ENCODE results near the gene PRDX1. TPM values are rescaled to one million over a fixed set of nuclear protein-coding genes. Genes with fewer than 3 reads are reported as not detected.

Gene PRDX1
- total RNA-seq (2014; rRNA removed; shearing (Covaris generic)) = 1,113 and 1,123 TPM in 2 replicates

DNA sequence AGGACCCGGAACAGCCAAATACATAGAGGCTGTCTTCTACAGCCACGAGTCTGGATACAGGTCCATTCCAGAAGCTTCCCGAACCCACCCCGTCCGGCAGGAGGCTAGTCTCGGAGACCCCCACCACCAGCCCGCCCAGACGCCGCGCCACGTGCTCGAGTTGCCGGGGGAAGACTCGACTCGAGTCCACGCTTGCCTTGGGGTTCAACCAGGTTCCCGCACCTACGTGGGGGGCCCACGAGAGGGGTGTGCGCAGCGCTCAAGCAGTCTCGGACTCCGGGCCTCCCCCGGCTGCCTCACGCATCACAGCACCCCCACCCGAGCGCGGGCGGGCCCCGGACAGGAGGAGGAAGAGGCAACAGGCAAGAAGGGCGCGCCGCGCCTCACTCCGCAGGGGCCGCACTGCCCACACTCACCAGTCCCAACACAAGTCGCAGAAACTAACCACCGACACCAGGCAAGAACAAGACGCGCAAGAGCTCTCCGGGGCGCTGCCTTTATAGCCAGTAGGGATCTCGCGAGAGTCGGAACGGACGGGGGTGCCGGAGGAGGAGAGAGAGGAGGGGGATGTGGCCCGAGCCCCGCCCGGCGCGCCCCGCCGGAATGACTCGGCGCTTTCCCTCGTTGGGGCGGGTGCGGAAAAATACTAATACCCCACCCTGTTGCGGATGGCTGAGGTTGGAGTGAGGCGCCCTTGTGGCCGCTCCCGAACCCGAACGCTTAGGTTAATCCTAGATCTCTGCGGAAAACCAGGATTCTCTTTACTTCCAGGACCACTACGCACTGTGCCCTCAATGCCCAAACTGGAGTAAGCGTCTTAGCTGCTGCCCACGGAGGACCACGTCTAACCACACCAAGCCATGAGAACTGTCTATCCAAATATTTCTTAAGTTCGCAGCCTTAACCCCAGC is at the start of gene PRDX1:
Gene PRDX1 (minus strand): TSS at position 472 of the 911 bp plus-strand sequence. CDS start 2,841 bp downstream, outside the sequence.
- DNase-seq (ENCODE audit: low spot score) = peak; percentile 92

DNA sequence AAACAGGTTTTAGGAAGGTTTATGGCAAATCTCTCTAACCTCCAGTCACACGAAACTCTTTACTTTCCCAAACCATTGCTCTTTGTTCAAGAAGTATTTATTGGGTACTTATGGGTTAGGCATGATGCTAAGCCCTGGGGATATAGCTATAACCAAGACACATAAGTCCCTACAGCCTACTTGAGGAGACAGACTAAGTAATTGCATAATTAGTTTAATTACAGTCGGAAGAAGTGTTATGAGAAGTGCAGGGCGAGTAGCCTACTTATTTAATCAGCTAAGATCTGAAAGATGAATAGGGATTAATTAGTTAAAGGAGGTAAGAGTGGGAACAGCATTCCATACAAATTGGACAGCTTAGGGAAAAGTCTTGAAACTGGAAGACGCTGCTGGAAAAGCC is 48.9 kb upstream of the PRDX1 start:
- no peak for DNase-seq (ENCODE audit: low spot score)

DNA sequence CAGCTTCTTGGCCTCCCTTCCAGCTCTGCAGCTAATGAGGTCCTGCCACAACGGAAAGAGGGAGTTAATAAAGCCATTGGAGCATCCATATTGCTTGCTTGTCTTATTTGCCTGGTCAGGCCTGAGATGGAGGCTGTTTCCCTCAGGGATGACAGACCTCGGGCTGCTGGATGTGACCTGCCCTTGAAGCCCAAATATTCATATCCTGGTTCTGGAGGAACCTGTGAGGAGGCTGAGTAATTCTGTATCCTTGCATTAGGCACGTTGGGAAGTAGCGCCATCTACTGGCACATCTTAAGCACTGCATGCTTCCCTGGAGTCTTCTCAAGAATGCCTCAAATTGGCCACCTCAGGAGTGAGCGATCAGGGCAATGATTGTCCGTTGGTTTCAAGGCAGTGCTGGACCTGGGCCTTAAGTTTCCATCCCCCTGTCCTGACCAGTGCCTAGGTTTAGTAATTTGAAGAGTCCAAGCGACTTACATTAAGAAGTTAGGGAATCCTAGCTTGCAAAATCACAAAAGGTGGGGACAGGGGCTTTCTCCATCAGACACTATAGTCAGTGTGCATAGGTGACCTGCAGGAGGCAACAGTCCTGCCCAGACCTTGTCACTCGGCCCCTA is 48.4 kb upstream of the PRDX1 start:
- DNase-seq (ENCODE audit: low spot score) = peak; percentile 69

DNA sequence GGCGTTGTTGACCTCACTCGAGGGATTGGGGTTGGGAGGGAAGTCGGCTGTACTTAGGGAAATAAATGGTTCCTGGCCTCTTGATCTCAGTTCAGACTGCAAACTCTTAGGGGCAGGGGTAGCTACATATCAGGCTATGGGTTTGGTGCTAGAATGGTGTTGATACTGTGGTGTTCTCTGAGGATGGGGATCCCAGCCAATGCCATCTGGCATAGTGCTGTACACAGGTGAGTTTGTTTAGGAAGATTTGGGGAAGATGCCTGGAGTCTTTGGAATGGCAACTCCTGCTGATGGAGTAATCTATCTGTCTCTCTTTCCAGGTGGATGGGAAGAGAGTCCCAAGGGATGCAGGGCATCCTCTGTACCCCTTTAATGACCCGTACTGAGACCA is 47.9 kb upstream of the PRDX1 start:
- no peak for DNase-seq (ENCODE audit: low spot score)

DNA sequence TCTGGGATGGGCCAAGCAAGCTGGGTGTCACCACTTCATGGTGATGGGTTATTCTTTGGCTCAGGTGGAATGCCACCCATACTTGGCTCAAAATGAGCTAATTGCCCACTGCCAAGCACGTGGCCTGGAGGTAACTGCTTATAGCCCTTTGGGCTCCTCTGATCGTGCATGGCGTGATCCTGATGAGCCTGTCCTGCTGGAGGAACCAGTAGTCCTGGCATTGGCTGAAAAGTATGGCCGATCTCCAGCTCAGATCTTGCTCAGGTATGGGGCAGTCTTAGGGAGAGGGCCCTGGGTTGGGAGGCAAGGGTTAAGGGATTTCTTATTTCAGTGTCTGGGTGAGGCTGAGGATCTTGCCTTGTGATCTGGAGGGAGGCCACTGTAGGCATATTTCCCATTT is 46.7 kb upstream of the PRDX1 start:
- no peak for DNase-seq (ENCODE audit: low spot score)

DNA sequence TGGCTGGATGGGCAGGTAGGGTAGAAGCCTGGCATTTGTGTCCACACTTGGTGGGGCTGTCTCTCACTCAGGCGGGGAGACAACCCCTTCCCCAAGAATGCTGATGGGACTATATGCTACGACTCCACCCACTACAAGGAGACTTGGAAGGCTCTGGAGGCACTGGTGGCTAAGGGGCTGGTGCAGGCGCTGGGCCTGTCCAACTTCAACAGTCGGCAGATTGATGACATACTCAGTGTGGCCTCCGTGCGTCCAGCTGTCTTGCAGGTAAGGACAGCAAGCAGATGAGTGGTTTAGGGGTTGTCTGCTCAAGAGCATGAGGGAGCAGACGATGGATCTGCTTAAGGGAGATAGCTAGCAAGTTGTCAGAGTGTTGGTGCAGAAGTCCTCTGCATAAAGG is 46.2 kb upstream of the PRDX1 start:
- DNase-seq (ENCODE audit: low spot score) = no peak

DNA sequence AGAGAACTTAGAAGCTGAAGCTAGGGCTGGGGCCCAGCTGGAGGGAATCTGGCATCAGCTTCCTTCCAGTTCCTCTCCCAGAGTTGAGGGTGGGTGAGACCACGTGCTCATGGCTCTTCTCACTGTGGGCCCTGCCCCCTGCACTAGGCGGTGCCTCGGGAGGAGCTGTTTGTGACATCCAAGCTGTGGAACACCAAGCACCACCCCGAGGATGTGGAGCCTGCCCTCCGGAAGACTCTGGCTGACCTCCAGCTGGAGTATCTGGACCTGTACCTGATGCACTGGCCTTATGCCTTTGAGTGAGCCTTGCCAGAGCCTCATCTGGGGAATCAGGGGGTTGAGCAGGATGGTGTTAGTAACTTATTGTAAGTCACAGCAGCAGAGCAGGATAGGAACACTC is 45.0 kb upstream of the PRDX1 start:
- DNase-seq (ENCODE audit: low spot score) = no peak

DNA sequence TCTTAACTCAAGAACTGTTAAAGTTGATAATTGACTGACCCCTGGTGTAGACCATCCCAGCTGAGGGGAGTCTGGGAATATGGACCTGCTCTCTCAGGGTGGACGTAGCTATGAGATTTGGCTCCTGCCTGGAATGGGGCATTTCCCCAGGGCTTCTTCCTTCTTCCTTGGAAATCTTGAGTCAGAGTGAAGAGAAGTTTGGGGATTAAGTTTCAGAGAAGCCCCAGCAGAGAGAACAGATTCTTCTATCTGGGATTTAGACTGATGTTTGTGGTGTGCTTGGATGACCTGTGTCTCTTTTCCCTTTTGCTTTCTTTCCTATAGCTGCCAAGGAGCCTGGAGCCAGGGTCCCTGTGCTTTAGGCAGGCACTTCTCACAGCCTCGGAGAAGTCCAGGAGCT is 42.2 kb upstream of the PRDX1 start:
- no peak for DNase-seq (ENCODE audit: low spot score)

DNA sequence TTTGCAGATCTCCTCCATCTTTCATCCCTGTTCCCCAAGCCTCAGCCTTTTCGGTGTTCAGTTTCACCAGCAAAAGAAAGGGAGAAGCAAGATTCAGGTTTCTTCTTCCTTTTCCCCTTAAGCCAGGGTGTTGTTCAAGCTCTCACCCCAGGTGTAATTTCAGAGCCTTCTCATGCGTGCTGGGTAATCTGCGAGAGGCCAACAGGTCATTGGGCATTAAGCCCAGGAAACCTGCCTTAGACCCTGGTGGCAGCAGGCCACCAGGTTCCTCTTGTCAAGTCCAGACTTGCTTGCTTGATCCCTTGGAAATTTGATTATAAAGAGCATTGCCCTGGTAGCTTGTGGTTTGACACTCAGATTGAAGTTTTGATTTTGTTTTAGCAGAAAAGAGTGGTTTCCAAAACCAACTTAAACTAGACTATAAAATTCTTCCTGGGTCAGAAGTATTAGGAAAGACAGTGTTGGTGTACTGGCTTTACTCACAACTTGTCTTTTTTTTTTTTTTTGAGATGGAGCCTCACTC is 35.8 kb upstream of the PRDX1 start:
- DNase-seq (ENCODE audit: low spot score) = no peak

DNA sequence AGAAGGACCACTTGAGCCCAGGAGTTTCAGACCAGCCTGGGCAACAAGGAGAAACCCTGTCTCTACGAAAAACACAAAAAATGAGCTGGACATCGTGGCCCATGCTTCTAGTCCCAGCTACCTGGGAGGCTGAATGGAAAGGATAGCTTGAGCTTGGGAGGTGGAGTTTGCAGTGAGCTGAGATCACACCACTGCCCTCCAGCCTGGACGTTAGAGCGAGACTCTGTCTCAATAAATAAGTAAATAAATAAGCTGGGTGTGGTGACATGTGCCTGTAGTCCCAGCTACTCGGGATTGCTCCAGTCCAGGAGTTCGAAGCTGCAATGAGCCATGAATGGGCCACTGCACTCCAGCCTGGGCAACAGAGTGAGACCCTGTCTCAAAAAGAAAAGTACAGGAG is 32.5 kb upstream of the PRDX1 start:
- DNase-seq (ENCODE audit: low spot score) = no peak

DNA sequence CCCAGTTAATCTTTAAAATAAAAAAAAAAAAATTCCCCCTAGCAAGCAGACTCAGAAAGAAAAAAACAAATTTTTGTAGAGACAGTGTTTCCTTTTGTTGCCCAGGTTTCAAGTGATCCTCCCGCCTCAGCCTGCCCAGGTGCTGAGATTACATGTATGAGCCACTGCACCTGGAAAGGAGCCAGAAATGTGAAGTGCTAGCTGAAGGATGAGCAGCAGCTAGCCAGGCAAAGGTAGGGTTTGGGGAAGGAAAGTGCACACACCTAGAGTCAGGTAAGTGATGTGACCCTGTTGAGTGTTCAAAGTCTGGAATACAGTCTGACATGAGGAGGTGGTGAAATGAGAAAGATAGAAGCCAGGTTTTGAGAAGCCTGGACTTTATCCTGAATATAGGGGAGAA is 30.6 kb upstream of the PRDX1 start:
- DNase-seq (ENCODE audit: low spot score) = no peak

DNA sequence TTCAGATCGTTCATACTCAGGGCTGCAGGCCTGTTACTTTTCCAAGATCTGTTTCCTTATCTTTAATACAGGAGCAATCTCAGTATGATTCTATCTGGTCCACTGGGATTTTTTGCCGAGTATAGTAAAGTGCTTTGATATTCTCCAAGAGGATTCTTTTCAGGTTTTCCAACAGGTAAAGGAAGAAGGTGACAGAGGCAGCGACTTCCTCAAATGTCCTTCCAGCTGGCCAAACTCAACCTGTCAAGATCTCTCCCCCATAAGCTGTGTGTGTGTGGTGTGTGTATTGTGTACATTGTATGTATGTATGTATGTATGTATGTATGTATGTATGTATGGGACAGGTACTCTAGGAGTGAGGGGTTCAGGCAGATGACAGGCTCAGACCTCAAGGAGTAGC is 30.0 kb upstream of the PRDX1 start:
- DNase-seq (ENCODE audit: low spot score) = no peak

DNA sequence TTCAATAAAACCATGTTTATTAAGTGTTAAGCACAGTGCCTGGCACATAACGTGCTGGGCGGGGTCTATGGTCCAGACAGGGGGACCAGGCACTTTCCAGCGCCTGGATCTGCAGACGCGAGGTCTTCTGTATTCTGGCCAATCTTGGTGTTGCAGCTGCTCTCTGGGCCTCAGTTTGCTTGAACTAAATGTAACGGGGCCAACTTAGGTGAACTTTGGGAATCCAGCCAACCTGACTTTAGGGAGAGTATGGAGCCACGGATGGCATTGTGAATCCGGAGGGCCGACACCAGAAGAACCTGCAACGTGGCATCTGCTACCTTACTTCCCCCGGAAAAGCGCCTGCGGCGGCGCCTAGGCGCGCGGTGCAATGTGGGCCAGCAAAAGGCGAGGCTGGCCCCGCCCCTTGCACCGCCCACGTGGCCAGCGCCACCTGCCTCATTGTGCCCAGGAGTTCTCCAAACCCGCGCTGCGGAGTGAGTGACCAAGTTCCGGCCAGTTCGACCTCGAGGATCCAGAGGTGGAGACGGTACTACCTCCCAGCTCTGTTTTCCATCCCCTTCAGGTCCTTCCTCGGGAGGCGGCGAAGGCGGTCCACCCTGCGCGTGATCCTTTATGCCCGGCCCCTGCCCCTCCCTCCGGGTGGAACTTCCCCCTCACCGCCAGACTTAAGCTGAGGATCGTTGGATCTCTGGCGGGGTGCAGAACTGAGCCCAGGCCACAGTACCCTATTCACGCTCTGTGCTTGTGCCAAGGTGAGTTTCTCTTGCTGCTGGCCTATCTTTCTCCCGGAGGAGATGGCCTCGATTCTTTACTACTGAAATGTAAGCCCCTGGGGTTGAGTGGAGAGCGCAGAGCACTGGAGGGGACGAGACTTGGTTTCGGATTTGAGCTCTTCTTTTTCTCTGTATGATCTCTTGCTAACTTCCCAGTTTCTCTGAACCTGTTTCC is 29.0 kb upstream of the PRDX1 start, which contains the start of gene AKR1A1:
Gene AKR1A1 (plus strand): TSS at position 426 of the 951 bp plus-strand sequence. CDS start 10,969 bp downstream, outside the sequence.
- DNase-seq (ENCODE audit: low spot score) = peak; percentile 82

DNA sequence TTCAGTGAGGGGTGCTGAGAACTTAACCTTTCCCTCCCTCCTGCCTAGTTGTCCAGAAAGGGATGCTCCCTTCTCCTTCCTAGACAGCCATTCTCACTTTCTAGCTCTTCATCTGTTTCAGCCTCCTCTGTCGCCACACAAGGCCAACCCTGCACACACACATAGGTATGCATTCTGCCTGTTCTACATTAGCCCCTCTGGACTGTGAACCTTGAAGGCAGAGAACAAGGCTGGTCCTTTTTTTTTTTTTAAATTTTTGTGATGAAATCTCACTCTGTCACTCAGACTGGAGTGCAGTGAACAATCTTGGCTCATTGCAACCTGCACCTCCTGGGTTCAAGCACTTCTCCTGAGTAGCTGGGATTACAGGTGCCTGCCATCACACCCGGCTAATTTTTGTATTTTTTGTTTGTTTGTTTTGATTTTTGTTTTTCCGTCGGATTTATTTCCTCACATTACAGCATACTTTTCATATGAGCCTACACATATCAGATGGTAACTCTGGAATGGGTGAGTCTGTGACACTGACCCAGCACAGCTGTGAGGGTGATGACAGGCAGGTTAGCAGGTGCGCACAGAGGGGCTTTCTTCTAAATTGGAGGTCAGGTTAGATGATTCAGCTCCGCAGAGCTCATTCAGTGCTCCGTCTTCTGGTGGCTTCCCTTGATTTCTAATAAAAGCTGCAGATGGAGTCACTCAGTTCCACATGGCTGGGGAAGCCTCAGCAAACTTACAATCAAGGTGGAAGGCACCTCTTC is 24.0 kb upstream of the PRDX1 start:
- no peak for DNase-seq (ENCODE audit: low spot score)

DNA sequence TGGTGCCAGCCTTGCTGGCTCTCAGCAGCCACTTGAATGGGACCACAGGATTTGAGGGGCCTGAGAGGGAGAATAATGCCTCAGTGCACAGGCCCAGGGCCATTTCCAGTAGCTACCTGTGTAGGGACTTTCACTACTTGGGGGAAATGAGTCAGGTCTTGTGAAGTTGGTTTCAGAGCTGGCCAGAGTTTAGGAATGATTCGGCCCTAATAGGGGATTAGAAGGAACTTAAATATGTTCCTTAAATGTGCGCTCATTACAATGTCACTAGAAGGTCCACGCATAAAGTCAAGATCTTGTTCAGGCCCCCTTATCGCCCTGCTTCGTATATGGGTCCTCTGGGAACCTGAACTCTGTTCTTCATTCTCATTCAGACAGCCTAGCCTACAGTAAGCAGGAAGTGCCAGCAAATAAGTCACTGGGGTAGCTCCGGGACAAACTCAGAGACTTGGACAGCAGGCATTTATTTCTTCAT is 23.4 kb upstream of the PRDX1 start:
- no peak for DNase-seq (ENCODE audit: low spot score)

DNA sequence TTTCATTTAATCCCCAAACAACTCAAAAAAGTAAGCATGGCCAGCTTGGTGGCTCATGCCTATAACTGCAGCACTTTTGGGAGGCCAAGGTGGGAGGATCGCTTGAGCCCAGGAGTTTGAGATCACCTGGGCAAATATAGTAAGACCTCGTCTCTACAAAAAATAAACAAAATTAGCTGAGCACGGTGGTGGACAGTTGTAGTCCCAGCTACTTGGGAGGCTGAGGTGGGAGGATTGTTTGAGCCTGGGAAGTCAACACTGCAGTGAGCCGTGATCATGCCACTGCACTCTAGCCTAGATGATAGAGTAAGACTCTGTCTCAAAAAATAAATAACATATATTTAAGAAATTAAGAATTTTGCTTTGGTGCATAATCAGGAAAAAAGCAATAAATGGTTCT is 22.8 kb upstream of the PRDX1 start:
- no peak for DNase-seq (ENCODE audit: low spot score)

DNA sequence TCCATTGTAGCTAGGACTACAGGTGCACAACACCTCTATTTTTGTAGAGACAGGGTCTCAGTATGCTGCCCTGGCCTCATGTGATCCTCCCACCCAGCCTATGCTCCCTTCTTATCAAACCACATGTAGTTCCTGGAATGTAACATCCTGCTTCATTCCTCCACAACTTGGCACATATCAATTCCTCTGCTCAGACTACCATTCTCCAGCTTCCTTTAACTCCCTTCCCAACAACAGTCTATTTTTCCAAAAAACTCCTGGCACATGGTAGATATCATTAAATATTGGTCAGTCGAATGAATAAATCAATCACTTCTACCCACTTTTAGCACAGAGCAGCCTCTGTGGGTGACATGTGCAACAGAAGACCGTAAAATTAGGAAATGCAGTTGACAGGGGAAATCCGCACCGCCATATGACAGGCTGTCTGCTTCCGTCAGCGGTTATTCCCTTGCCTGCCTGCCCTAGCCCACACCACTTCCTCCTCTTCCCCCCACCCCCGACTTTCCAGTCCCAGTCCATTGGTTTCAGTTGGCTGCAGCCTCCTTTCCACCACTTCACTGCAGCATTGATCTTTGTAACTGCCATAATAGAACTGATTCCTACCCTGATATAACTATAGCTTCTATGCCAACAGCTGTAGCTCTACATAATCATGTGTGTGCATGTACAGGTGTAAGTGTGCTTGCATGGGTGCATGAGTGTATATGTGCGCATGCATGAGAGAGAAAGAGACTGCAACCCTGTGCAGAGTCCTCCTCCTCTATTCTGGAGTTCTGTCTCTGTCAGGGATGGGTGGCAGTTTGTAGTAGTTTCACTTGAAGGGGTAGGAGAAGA is 22.1 kb upstream of the PRDX1 start:
- peak; percentile 62 for DNase-seq (ENCODE audit: low spot score)

DNA sequence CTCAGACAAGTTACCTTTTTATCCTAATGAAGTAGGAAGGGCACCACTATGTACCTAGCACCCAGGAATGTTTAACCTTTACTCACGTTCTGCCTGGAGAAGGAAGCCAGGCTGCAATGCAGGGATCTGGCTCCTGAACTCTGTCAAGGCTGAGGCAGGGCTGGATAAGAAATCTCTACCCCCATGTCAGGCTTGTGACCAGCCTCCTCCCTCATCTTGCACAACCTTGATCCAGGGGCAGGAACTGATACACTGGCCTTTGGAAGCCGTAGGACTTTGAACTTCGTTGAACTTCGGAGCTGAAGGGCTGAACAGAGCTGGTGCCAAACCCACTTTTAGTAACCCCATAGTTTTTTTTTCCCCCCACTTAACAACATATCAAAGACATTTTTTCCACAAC is 20.9 kb upstream of the PRDX1 start:
- no peak for DNase-seq (ENCODE audit: low spot score)

DNA sequence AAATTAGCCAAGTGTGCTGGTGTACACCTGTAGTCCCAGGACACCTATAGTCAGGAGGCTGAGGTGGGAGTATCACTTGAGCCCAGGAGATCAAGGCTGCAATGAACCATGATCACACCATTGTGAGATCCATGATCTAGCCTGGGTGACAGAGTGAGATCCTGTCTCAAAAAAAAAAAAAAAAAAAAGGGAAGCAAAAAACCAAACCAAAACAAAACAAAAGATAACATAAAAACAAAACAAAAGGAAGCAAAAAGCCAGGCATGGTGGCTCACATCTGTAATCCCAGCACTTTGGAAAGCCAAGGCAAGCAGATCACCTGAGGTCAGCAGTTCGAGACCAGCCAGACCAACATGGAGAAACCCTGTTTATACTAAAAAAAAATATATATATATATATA is 19.5 kb upstream of the PRDX1 start:
- DNase-seq (ENCODE audit: low spot score) = no peak

DNA sequence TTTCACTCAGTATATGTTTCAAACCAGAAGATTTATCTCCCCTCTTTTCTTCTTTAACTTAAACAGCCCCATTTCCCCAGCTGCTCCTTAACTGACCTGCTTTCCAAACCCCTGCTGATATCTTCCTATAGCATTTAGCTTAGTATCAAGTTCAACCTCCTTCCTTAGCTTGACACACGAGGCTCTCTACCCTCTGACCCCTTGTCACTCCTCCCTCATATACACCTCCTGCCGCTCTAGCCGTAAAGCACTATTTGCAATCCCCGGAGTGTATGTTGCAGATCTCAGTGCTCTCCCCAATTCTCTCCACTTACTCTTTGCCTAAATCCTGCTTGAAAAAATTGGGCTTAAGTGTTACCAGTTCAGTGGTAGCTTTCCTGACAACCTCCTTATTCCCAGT is 15.2 kb upstream of the PRDX1 start:
- DNase-seq (ENCODE audit: low spot score) = no peak
